Large intestine (tissue), 12 donors: ENCODE results near the gene PIM2. TPM values are rescaled to one million over a fixed set of nuclear protein-coding genes. Genes with fewer than 3 reads are reported as not detected.

Source experiments
- DNase-seq, 2 donors: peaks; one replicate each; pipeline versions ENCODE4 v3.0.0 to v3.0.0-alpha.2; 2013
- H3K27ac ChIP-seq: one replicate; pipeline ENCODE4 v1.5.1; 2013; ENCODE audit warnings: low read length
- H3K27me3 ChIP-seq: 2 replicates; pipeline ENCODE4 v1.6.1; 2013; ENCODE audit warnings: low read length; ENCODE audit not compliant: control insufficient read depth, insufficient read depth
- H3K36me3 ChIP-seq: 2 replicates; pipeline ENCODE4 v1.6.1; 2013; ENCODE audit warnings: low read length; ENCODE audit not compliant: control insufficient read depth, insufficient read depth
- H3K4me1 ChIP-seq: one replicate; pipeline ENCODE4 v1.6.1; 2013; ENCODE audit warnings: low read length; ENCODE audit not compliant: control insufficient read depth, insufficient read depth
- H3K4me3 ChIP-seq: one replicate; pipeline ENCODE4 v1.5.1; 2013; ENCODE audit warnings: low read length
- H3K9me3 ChIP-seq: one replicate; pipeline ENCODE4 v1.6.1; 2013; ENCODE audit warnings: mild to moderate bottlenecking, low read depth, low read length, moderate library complexity; ENCODE audit not compliant: control insufficient read depth
- WGBS: methylation state at CpG from one replicate; pipeline ENCODE4 v1.1.5; 2013; ENCODE audit warnings: low lambda C conversion rate; ENCODE audit not compliant: insufficient coverage; 5-methylcytosine and 5-hydroxymethylcytosine counted together
- long read RNA-seq, 11 donors: transcript quantifications; one replicate each; lab custom pipeline, GENCODE V29; 2026
- polyA plus RNA-seq: library from polyadenylated mRNA; unstranded; fragments of 120-200 nt; gene quantifications from one replicate; pipeline ENCODE4 v1.2.1, GENCODE V29; 2013

PIM2 gene
- polyA plus RNA-seq, result 11.5 TPM
- long read RNA-seq, donor 1, result 0 reads
- long read RNA-seq, donor 2, transcript PIM2-201 (6 exons, 2,075 nt), result major isoform, 6 of 6 reads
- long read RNA-seq, donor 2, partial matches to known transcripts, result 0 of 6 reads
- long read RNA-seq, donor 2, other reads (novel, unspliced or antisense), result 0 of 6 reads
- long read RNA-seq, donor 3, partial matches to known transcripts, result 0 of 4 reads
- long read RNA-seq, donor 3, other reads (novel, unspliced or antisense), result 0 of 4 reads
- long read RNA-seq, donor 4, result 0 reads
- long read RNA-seq, donor 5, partial matches to known transcripts, result 11 of 12 reads
- long read RNA-seq, donor 5, other reads (novel, unspliced or antisense), result 0 of 12 reads
- long read RNA-seq, donor 6, partial matches to known transcripts, result 0 of 3 reads
- long read RNA-seq, donor 6, other reads (novel, unspliced or antisense), result 0 of 3 reads
- long read RNA-seq, donor 7, result 0 reads
- long read RNA-seq, donor 8, partial matches to known transcripts, result 0 of 2 reads
- long read RNA-seq, donor 8, other reads (novel, unspliced or antisense), result 0 of 2 reads
- long read RNA-seq, donor 9, partial matches to known transcripts, result 0 of 1 reads
- long read RNA-seq, donor 9, other reads (novel, unspliced or antisense), result 0 of 1 reads
- long read RNA-seq, donor 10, partial matches to known transcripts, result 0 of 4 reads
- long read RNA-seq, donor 10, other reads (novel, unspliced or antisense), result 0 of 4 reads
- long read RNA-seq, donor 11, partial matches to known transcripts, result 0 of 2 reads
- long read RNA-seq, donor 11, other reads (novel, unspliced or antisense), result 0 of 2 reads

GRCh38 chrX:48918643-48919340 lies at the start of gene PIM2:
Gene PIM2, minus strand, starts transcription at chrX:48919024. Its CDS starts 190 bp downstream, at chrX:48918834.
- WGBS, result no CpG with 5 or more reads among the region's 55 CpGs

GRCh38 chrX:48968377-48968776 lies 49.6 kb upstream of the PIM2 start:
- no peak for DNase-seq
- Histone ChIP-seq H3K9me3 (no peaks in the 10 kb centered on the region), H3K27me3 (no peaks in the 10 kb centered on the region), H3K36me3 (no peaks in the 10 kb centered on the region), H3K27ac (no peak overlapping the region), H3K4me3 (no peak overlapping the region), H3K4me1 (peaks cover 9% of the 10 kb centered on the region)
- no CpG with 5 or more reads among the region's 1 CpG for WGBS

More at GRCh38 chrX:48918643-48919340, at the start of gene PIM2:
- DNase-seq, result peak; percentile 92 to 94
- H3K4me3 ChIP-seq, result peak within 1 kb of the TSS; percentile 75
- H3K27ac ChIP-seq, result peak within 1 kb of the TSS; percentile 75
- no peaks in the 10 kb centered on the region for H3K9me3 ChIP-seq
- no peaks in the 10 kb centered on the region for H3K27me3 ChIP-seq
- H3K36me3 ChIP-seq, result peaks cover 28% of the 10 kb centered on the region
- peaks cover 15% of the 10 kb centered on the region for H3K4me1 ChIP-seq

- no peak overlapping the region for H3K27ac ChIP-seq
- H3K4me1 ChIP-seq, result peaks cover 11% of the 10 kb centered on the region
- no peak overlapping the region for H3K4me3 ChIP-seq
- no peaks in the 10 kb centered on the region for H3K27me3 ChIP-seq
- WGBS, result no CpG with 5 or more reads among the region's 15 CpGs
- no peaks in the 10 kb centered on the region for H3K36me3 ChIP-seq
- H3K9me3 ChIP-seq, result no peaks in the 10 kb centered on the region
- DNase-seq, result no peak
Measured at GRCh38 chrX:48966796-48967579, 48.2 kb upstream of the PIM2 start.

- no peak overlapping the region for H3K4me3 ChIP-seq
- no CpG with 5 or more reads among the region's 14 CpGs for WGBS
- H3K27me3 ChIP-seq, result no peaks in the 10 kb centered on the region
- no peaks in the 10 kb centered on the region for H3K9me3 ChIP-seq
- H3K4me1 ChIP-seq, result peaks cover 13% of the 10 kb centered on the region
- no peaks in the 10 kb centered on the region for H3K36me3 ChIP-seq
- H3K27ac ChIP-seq, result no peak overlapping the region
- DNase-seq, result no peak
Measured at GRCh38 chrX:48965959-48966358, 47.1 kb upstream of the PIM2 start.

GRCh38 chrX:48961585-48962091 lies 42.8 kb upstream of the PIM2 start:
- H3K27ac ChIP-seq, result peak overlapping the region; percentile 70
- no peaks in the 10 kb centered on the region for H3K9me3 ChIP-seq
- H3K4me3 ChIP-seq, result no peak overlapping the region
- H3K4me1 ChIP-seq, result peaks cover 19% of the 10 kb centered on the region
- peak; percentile 64 to 77 for DNase-seq
- no peaks in the 10 kb centered on the region for H3K36me3 ChIP-seq
- no CpG with 5 or more reads among the region's 5 CpGs for WGBS
- H3K27me3 ChIP-seq, result no peaks in the 10 kb centered on the region

GRCh38 chrX:48960291-48960690 lies 41.5 kb upstream of the PIM2 start:
- peaks cover 8% of the 10 kb centered on the region for H3K36me3 ChIP-seq
- H3K4me1 ChIP-seq, result peaks cover 28% of the 10 kb centered on the region
- no peak overlapping the region for H3K4me3 ChIP-seq
- WGBS, result no CpG with 5 or more reads among the region's 2 CpGs
- H3K9me3 ChIP-seq, result no peaks in the 10 kb centered on the region
- DNase-seq, result no peak
- H3K27me3 ChIP-seq, result no peaks in the 10 kb centered on the region
- no peak overlapping the region for H3K27ac ChIP-seq

GRCh38 chrX:48958635-48959094 lies 39.8 kb upstream of the PIM2 start:
- peak in 1 of 2 donors; percentile 30 for DNase-seq
- WGBS, result no CpG with 5 or more reads among the region's 21 CpGs
- H3K9me3 ChIP-seq, result no peaks in the 10 kb centered on the region
- H3K4me1 ChIP-seq, result peaks cover 28% of the 10 kb centered on the region
- peak overlapping the region; percentile 100 for H3K27ac ChIP-seq
- H3K36me3 ChIP-seq, result peaks cover 13% of the 10 kb centered on the region
- no peaks in the 10 kb centered on the region for H3K27me3 ChIP-seq
- peak overlapping the region; percentile 70 for H3K4me3 ChIP-seq

- no peaks in the 10 kb centered on the region for H3K27me3 ChIP-seq
- no CpG with 5 or more reads among the region's 66 CpGs for WGBS
- H3K36me3 ChIP-seq, result peaks cover 13% of the 10 kb centered on the region
- H3K4me3 ChIP-seq, result peak overlapping the region; percentile 70
- peak overlapping the region; percentile 100 for H3K27ac ChIP-seq
- no peaks in the 10 kb centered on the region for H3K9me3 ChIP-seq
- peaks cover 28% of the 10 kb centered on the region for H3K4me1 ChIP-seq
- peak; percentile 97 to 98 for DNase-seq
Measured at GRCh38 chrX:48957827-48958634, 39.2 kb upstream of the PIM2 start.

GRCh38 chrX:48957477-48957826 lies 38.6 kb upstream of the PIM2 start, which contains the start of gene OTUD5:
Gene OTUD5, minus strand, starts transcription at chrX:48957607. Its CDS starts 37 bp downstream, at chrX:48957570.
- H3K27me3 ChIP-seq, result no peaks in the 10 kb centered on the region
- peaks cover 27% of the 10 kb centered on the region for H3K4me1 ChIP-seq
- H3K9me3 ChIP-seq, result no peaks in the 10 kb centered on the region
- H3K36me3 ChIP-seq, result peaks cover 18% of the 10 kb centered on the region
- H3K27ac ChIP-seq, result peak within 1 kb of the TSS; percentile 100
- no CpG with 5 or more reads among the region's 53 CpGs for WGBS
- peak within 1 kb of the TSS; percentile 70 for H3K4me3 ChIP-seq
- peak in 1 of 2 donors; percentile 43 for DNase-seq
